Mucosa of rectum (tissue), 2 donors: ENCODE measurements around the gene ANXA6.

Experiments
- H3K27ac ChIP-seq, 2 donors: one replicate each; pipeline ENCODE4 v1.7.0; 2013; ENCODE audit warnings: inconsistent platforms in 2 of 2, low read depth in 2 of 2, low read length in 2 of 2
- H3K27me3 ChIP-seq, 2 donors: one replicate each; pipeline ENCODE4 v1.7.0; 2013; ENCODE audit warnings: low read length in 2 of 2; ENCODE audit not compliant: control insufficient read depth in 2 of 2, insufficient read depth in 2 of 2
- H3K36me3 ChIP-seq, 2 donors: one replicate each; pipeline ENCODE4 v1.7.0; 2013; ENCODE audit warnings: low read length in 2 of 2; ENCODE audit not compliant: control insufficient read depth in 2 of 2, insufficient read depth in 2 of 2
- H3K4me1 ChIP-seq, 2 donors: one replicate each; pipeline ENCODE4 v1.7.0; 2013; ENCODE audit warnings: low read length in 2 of 2, mild to moderate bottlenecking in 1 of 2; ENCODE audit not compliant: control insufficient read depth in 2 of 2, insufficient read depth in 2 of 2
- H3K4me3 ChIP-seq, 2 donors: one replicate each; pipeline ENCODE4 v1.7.0; 2013; ENCODE audit warnings: low read length in 2 of 2
- H3K9ac ChIP-seq, 2 donors: one replicate each; pipeline ENCODE4 v1.7.0; 2013; ENCODE audit warnings: low read length in 2 of 2, low read depth in 1 of 2, mild to moderate bottlenecking in 1 of 2
- H3K9me3 ChIP-seq, 2 donors: one replicate each; pipeline ENCODE4 v1.7.0; 2013; ENCODE audit warnings: low read length in 2 of 2; ENCODE audit not compliant: control insufficient read depth in 2 of 2
- donor health status: healthy.
- donor health status: Normal muscosa, but diverticular disease.

The ANXA6 gene

GRCh38 chr5:151062405-151063141 is 95.0 kb downstream of the ANXA6 start:
- no peak overlapping the region for H3K4me3 ChIP-seq
- no peaks in the 10 kb centered on the region for H3K27me3 ChIP-seq
- H3K9me3 ChIP-seq = no peaks in the 10 kb centered on the region
- H3K9ac ChIP-seq = no peak overlapping the region
- no peak overlapping the region for H3K27ac ChIP-seq
- H3K36me3 ChIP-seq = peaks cover 56 to 71% of the 10 kb centered on the region in 2 donors
- H3K4me1 ChIP-seq = peaks cover 21 to 27% of the 10 kb centered on the region in 2 donors

GRCh38 chr5:151060742-151061141 is 96.8 kb downstream of the ANXA6 start:
- no peak overlapping the region for H3K27ac ChIP-seq
- no peaks in the 10 kb centered on the region for H3K27me3 ChIP-seq
- no peak overlapping the region for H3K4me3 ChIP-seq
- no peaks in the 10 kb centered on the region for H3K9me3 ChIP-seq
- peaks cover 62 to 76% of the 10 kb centered on the region in 2 donors for H3K36me3 ChIP-seq
- H3K9ac ChIP-seq = no peak overlapping the region
- H3K4me1 ChIP-seq = peaks cover 21% of the 10 kb centered on the region in 2 donors

- Histone ChIP-seq H3K4me3 (no peak overlapping the region), H3K27ac (peak overlapping the region in 1 of 2 donors; percentile 46)
Observed at GRCh38 chr5:151058891-151059489, 98.6 kb downstream of the ANXA6 start.

GRCh38 chr5:151058301-151058700 is 99.3 kb downstream of the ANXA6 start:
- H3K4me1 ChIP-seq = peaks cover 21 to 27% of the 10 kb centered on the region in 2 donors
- H3K27me3 ChIP-seq = no peaks in the 10 kb centered on the region
- no peak overlapping the region for H3K4me3 ChIP-seq
- no peak overlapping the region for H3K27ac ChIP-seq
- H3K36me3 ChIP-seq = peaks cover 77 to 90% of the 10 kb centered on the region in 2 donors
- no peak overlapping the region for H3K9ac ChIP-seq
- no peaks in the 10 kb centered on the region for H3K9me3 ChIP-seq

More at GRCh38 chr5:151058891-151059489, 98.6 kb downstream of the ANXA6 start:
- Histone ChIP-seq H3K9ac (no peak overlapping the region), H3K9me3 (no peaks in the 10 kb centered on the region), H3K4me1 (peaks cover 27 to 31% of the 10 kb centered on the region in 2 donors), H3K27me3 (no peaks in the 10 kb centered on the region), H3K36me3 (peaks cover 71 to 87% of the 10 kb centered on the region in 2 donors)

- no peak overlapping the region for H3K4me3 ChIP-seq
- no peak overlapping the region for H3K27ac ChIP-seq
- H3K9me3 ChIP-seq = no peaks in the 10 kb centered on the region
- H3K36me3 ChIP-seq = peaks cover 67 to 83% of the 10 kb centered on the region in 2 donors
- H3K27me3 ChIP-seq = no peaks in the 10 kb centered on the region
- no peak overlapping the region for H3K9ac ChIP-seq
- peaks cover 24 to 25% of the 10 kb centered on the region in 2 donors for H3K4me1 ChIP-seq
Observed at GRCh38 chr5:151056379-151057325, 100.9 kb downstream of the ANXA6 start.

- peak overlapping the region in 1 of 2 donors; percentile 39 for H3K9ac ChIP-seq
- H3K27me3 ChIP-seq = no peaks in the 10 kb centered on the region
- peaks cover 66 to 81% of the 10 kb centered on the region in 2 donors for H3K36me3 ChIP-seq
- H3K27ac ChIP-seq = peak overlapping the region; percentile 52 to 79
- H3K4me1 ChIP-seq = peaks cover 22 to 25% of the 10 kb centered on the region in 2 donors
- no peaks in the 10 kb centered on the region for H3K9me3 ChIP-seq
- no peak overlapping the region for H3K4me3 ChIP-seq
Observed at GRCh38 chr5:151055336-151055735, 102.2 kb downstream of the ANXA6 start.

- peaks cover 18 to 25% of the 10 kb centered on the region in 2 donors for H3K4me1 ChIP-seq
- H3K9ac ChIP-seq = peak overlapping the region in 1 of 2 donors; percentile 39
- H3K27ac ChIP-seq = peak overlapping the region; percentile 50 to 79
Observed at GRCh38 chr5:151054709-151055108, 102.9 kb downstream of the ANXA6 start.

GRCh38 chr5:151053796-151054462 is 103.7 kb downstream of the ANXA6 start:
- peak overlapping the region in 1 of 2 donors; percentile 33 for H3K9ac ChIP-seq
- peaks cover 18 to 25% of the 10 kb centered on the region in 2 donors for H3K4me1 ChIP-seq
- no peaks in the 10 kb centered on the region for H3K27me3 ChIP-seq
- H3K36me3 ChIP-seq = peaks cover 66 to 83% of the 10 kb centered on the region in 2 donors
- no peak overlapping the region for H3K4me3 ChIP-seq
- H3K27ac ChIP-seq = peak overlapping the region; percentile 54 to 74
- no peaks in the 10 kb centered on the region for H3K9me3 ChIP-seq

More at GRCh38 chr5:151054709-151055108, 102.9 kb downstream of the ANXA6 start:
- Histone ChIP-seq H3K27me3 (no peaks in the 10 kb centered on the region), H3K9me3 (no peaks in the 10 kb centered on the region), H3K4me3 (no peak overlapping the region), H3K36me3 (peaks cover 66 to 81% of the 10 kb centered on the region in 2 donors)

GRCh38 chr5:151052836-151053235 is 104.7 kb downstream of the ANXA6 start:
- H3K36me3 ChIP-seq = peaks cover 68 to 83% of the 10 kb centered on the region in 2 donors
- H3K9ac ChIP-seq = no peak overlapping the region
- no peak overlapping the region for H3K4me3 ChIP-seq
- H3K4me1 ChIP-seq = peaks cover 16 to 25% of the 10 kb centered on the region in 2 donors
- no peak overlapping the region for H3K27ac ChIP-seq
- H3K27me3 ChIP-seq = no peaks in the 10 kb centered on the region
- no peaks in the 10 kb centered on the region for H3K9me3 ChIP-seq
